ENCODE results near the gene SORCS3.

SORCS3 gene

DNA sequence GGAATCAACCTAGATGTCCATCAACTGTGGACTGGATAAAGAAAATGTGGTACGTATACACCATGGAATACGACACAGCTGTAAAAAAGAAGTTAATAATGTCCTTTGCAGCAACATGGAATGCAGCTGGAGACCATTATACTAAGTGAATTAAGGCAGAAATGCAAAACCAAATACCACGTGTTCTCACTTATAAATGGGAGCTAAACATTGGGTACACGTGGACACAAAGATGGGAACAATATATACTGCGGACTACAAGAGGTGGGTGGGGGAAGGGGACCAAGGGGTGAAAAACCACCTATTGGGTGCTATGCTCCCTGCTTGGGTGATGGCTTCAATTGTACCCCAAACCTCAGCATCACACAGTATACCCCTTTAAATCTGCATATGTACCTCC lies 385.5 kb downstream of the SORCS3 start:
- no peak for DNase-seq

DNA sequence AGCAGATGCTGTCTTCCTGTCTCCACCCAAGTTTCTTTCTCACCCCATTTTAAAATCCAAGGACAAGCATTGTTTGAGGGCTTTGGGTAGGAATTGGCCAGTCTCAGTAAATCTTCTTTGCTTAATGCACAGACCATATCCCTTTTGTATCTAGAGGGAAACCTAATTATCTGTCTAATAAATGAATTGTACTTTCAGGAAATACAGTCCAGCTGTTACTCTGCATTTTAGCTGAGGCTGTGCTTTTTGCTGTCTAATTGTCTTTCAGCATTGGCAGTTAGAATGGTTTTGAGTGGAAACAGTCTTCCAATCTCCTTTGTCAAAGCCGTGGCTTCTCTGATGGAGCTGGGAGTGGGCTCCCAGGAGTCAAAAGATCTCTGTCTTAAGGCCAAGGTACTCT lies 388.2 kb downstream of the SORCS3 start:
- no peak for DNase-seq

DNA sequence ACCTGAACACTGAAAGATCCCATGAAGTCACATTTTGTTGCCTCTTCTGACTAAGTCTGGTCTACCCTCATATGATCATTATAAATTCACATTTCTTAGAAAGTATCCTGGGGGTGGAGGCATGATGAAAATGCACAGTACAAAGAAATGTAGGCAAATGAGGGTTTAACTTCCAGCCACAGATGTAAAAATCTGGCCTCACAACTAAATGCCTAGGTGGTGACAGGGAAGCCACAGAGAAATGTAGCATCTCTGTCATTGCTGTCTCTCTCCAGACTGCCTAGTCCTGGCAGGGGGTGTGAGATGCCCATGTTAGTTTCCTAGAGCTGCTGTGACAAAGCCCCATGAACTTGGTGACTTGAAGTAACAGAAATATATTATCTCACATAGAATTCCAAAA lies 395.9 kb downstream of the SORCS3 start:
- no peak for DNase-seq

DNA sequence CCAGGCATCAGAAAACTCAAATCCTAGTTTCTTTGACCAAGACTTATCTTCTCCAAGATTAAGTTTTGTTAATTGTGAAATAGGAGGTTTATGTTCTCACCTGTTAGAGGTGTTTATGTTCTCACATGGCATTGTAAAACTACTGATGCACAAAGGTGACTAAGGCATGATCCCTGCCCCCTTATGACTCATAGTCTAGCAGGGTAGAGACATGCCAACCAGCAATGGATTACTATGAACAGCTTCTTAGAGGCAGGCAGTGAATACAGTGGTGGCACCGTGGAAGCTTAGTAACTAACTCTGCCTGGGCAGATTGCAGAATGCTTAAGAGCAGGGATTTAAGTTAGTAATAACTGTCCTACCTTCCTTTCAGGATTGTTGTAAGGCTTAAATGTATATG lies 400.9 kb downstream of the SORCS3 start:
- DNase-seq, result no peak

DNA sequence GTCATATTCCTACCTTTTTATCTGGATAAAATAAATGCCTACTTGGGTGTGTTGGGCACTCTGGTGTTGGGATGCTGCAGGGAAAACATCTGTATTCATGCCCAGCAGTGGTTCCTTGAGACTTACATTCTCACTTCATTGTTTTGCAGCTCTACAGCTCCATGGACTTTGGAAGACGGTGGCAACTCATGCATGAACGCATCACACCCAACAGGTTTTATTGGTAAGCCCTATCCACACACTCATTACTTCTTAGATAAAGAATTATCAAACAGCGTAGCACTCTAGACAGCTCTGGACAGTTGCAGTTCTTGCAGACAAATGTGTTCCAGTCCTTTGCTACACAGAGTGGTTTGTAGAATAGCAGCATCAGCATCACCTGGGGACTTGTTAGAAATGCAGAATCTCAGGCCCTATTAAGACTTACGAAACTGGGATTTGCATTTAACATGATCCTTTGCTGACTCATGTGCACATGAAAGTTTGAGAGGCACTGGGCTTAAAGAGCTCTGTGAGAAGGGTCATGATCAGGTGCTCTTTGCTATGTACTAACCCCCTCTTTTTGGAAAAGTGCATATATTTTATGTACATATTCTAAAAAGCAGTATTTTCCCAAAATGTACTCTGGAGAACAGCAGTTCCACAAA lies 401.9 kb downstream of the SORCS3 start:
- no peak for DNase-seq

DNA sequence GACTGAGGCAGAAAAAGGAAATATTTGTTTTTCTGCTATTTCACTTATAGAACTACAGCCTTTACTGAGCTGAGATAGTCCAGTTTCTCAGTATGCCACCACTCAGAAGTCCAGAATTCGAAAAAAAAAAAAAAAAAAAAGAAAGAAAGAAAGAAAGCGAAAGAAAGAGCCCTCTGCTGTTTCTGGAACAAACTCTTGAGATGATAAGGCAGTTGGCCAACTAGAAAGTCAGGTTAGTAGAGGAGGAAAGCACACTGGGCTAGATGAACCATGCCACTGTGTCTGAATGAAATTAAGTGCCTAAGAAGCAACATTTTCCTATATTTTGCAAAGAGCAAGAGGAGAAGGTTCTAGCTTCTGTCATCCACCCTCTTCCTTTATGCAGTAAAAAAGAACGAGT lies 403.8 kb downstream of the SORCS3 start:
- DNase-seq, result no peak

DNA sequence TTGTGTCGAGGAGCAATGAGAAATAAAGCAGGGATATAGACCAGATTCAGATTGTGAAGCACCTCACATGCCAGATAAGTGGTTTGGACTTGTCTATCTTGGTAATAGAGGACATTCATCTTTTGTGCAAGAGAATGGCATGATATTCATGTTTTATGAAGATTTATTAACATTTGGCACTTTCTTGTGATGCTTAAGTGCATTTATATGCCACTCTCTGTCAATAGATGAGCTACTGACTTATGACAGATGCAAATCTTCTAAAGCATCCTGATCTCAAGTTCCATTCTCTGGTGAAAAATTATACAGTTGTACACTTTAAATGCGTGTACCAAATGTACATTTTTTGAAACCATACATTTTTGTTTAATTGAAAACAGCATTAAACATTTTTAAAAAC lies 415.3 kb downstream of the SORCS3 start:
- no peak for DNase-seq

DNA sequence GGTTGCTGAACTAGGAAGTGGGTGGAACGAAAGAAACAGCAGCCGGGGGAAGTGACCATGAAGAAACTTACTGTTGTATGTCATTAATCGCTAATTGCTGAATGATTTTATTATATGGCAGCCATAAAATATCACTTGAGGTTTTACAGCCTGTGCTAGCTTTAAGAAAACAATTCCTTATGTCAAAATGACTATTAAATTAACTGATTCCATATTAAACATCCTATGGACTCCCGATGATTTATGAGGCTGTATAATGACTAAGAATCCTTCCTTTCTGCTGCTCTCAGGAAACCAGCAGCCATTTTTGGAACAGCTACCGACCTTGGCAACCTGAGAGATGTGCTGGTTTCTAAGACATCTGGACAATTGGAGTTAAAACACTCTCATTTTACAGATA lies 421.9 kb downstream of the SORCS3 start:
- no peak for DNase-seq

DNA sequence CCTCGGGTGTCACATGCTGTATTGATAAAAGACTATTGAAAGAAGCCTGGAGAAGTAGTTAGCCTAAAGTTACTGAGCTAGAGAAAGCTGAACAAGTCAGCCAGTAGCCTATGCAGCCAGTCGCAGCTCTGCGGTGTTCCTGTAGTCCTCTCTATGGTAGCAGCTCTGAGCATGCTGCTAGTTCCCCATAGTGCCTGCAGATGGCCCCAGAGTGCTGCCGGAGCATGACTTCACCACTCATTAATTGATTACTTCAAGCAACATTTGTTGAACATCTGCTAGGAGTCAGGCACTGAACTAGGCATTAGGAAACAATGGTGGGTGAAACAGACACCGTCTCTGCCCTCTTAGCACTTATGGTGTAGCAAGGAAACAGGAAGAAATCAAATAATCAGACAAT lies 422.7 kb downstream of the SORCS3 start:
- DNase-seq, result no peak

DNA sequence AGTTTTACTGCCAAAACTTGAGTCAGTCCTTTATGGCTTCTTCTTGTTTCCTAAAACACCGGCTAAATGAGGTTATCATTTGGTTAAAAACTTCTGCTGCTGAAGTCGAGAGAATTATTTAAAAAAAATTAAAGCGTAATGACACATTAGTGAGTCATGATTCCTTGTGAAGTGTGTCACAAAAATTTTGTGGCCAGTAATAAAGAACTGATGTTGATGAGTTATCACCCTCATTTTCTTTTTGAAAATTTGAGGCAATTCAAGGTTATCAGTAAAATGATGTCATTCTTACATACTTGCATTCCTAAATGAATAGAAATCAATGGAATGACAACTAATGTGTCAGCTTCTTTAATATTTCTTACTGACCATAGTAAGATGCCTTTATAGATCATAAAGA lies 427.4 kb downstream of the SORCS3 start:
- DNase-seq, result no peak

DNA sequence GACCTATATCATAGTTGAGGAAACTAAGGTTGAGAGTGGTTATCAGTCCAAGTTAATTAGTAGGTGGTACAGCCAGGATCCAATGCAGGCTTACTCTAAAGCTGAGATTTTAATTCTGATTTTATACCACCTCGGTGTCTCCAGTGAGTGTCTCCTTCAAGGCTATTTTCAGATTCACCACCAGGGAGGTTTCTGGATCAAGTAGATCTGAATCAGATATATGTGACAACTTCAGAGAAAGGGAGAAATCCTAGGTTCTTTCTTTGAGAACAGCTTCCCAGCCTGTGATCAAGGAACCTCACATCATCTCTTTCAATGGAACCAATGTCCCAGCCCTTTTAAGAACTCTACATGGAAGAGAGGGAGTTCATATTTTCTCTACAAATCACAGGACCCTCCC lies 429.2 kb downstream of the SORCS3 start:
- DNase-seq, result no peak

DNA sequence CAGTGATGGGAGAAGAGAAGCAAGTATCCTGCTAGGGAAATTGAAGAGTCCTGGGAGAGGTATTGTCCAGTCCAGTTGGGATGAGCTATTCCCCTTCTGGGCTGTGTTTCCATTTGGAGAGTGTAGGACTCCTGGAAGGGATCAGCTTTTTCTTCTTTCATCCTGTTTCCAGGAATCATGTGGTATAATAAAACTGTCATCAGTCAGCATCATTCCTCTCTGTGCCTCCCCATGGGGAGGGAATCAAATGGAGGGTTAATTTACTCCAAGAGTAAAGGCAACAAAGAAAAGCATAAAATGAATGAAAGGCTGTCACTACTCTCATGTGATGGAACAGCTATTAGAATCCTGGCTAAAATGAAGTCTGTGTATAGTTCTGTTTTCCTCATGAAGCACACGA lies 429.9 kb downstream of the SORCS3 start:
- DNase-seq, result no peak

DNA sequence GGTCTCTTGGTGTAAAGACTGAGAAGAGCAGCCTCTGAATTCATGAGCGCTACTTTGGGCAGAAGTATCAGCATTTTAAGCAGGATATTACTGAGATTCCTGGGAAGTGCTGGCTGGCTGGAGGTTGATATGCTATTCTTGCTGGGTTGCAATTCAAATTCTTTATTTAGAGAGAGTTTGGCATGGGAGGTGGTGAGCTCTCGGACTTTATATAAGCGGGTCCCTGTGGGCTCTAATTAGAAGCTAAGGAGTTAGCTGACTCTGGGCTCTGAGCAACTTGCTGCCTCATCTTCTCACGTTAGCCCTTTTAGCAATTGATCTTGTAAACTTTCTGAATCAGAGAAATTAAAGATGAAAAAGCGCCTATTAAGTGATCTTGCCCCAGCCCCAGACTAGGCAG lies 430.9 kb downstream of the SORCS3 start:
- no peak for DNase-seq

DNA sequence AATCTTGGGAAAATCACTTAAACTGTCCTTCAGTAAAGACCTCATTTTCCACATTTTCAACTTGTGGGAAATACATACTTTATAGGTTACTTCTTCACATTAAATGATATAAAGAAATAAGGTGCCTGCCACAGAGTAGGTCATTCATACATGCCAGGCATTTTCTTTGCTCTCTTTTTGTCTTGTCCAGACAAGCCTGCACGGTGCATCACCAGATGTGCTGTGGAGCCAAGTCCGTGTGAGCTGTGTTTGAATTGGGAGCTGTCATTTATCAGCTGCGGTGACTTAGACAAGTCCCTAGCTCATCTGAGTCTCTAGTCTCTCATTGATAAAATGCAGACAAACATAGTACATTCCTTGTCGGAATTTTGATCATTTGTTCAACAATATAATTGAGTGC lies 432.9 kb downstream of the SORCS3 start:
- DNase-seq, result no peak

DNA sequence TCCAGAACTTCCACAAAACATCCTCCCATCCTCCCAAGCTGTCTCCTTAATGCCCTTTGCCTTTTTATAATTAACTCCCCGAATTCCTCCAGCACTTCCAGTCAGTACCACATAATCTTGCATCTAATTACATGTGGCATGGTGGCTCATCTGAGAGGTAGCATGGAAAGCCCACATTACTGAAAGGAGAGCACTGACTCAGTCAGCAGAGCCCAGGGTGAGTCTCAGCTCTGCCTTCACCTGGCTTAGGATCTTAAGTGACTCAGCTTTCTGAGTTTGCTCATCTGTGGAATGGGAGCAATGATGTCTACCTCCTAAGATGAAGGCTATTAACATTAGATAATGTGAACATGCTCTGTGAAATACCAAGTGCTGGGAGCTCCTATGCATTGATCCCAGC lies 433.9 kb downstream of the SORCS3 start:
- no peak for DNase-seq

DNA sequence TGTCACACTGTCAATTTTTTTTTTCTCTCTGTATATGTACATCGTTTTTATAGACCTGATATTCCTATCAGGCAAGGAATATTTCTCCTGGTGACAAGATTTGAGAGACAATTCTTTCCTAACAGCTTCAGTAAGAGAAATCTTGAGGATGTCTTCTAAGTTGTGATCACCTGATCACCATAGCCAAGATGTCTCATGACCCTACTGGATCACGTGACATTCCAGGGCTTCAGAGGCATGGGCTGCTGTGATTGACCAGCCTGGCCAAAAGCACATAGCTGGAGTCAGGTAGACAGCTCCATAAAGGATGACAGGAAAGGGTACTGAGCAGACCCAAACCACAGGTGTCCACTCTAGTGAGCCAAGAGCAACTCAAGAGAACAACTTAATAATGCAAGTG lies 444.9 kb downstream of the SORCS3 start:
- DNase-seq, result no peak

DNA sequence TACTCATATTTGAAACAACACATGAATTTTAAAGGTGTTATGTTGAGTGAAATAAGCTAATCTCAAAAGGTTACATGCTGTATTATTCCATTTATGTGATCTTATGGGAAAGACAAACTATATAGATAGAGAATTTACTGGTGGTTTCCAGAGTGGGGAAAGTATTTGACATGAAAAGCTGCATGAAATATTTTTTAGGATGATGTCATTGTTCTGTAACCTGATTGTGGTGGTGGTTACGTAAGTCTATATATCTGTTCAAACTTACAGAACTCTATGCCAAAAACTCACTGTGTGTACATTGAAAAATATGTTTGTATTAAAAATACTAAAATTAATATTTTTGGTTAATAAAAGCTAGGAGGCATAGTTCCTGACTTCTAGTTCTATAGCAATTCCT lies 453.0 kb downstream of the SORCS3 start:
- DNase-seq, result no peak

DNA sequence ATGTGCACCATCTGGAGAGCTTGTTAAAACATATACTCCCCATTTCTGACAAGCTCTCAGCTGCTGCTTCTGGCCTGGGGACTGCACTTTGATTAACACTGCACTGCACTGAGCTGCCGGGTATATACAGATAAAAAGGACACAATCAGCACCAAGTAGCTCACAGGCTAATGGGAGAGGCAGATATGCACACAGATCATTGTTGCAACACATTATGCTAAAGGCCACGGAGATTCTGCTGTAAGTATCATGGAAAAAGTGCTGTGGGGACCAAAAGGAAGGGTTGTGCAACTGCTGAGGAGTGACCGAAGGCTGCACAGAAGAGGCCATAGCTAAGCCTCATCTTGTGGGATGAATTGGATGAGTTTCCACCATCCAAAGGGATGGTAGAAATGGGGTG lies 455.2 kb downstream of the SORCS3 start:
- DNase-seq, result no peak

DNA sequence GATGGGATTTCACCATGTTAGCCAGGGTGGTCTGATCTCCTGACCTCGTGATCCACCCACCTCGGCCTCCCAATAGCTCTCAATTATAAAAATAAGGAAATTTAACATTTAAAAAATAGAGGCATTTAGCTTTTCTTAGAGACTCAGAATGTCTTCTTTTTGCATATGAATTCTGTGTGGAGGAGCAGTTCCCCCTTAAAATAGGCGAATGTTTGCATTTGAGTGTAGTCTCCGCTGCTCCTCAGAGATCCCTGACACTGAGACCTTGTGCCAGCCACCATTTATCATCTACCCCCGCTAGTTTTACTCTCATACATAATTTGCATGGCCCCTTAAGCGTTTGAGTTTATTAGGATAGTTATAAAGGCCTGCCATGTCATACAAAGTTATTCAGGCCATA lies 461.9 kb downstream of the SORCS3 start:
- no peak for DNase-seq

DNA sequence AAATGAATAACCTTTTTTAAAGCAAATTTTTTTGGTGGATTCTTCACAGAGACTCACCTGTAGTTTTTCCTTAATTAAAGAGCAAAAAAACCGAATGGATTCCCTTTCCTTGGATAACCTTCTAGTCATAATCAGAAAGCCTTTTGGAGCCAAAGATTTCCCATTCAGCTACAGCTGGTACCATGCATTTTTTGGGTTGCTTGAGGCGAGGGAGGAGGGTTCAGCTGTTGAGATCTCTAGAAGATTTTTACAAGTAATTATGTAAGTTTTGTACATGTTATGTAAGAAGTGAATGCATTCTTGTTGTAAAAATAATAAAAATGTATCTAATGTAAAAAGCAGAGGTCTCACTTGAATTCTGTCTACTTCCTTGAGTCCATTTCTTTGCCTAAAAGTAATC lies 463.2 kb downstream of the SORCS3 start:
- DNase-seq, result no peak

DNA sequence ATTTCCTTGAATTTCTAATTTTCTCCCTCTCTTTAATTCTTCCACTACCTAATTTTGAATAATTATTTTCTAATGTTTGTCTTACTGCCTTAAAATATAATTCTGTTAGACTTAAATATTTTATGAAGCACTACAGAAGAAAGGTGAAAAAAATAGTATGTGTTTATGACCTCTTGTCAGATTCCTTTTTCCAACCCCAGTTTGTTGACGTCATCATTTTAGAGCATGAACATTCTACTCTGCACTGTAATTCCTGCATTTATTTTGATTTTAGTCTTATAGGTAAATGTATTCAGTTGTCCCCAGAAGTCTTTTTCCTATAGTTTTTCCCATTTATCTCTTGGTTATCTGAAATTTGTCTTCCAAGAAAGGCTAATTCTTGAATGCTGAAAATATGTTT lies 468.1 kb downstream of the SORCS3 start:
- no peak for DNase-seq

DNA sequence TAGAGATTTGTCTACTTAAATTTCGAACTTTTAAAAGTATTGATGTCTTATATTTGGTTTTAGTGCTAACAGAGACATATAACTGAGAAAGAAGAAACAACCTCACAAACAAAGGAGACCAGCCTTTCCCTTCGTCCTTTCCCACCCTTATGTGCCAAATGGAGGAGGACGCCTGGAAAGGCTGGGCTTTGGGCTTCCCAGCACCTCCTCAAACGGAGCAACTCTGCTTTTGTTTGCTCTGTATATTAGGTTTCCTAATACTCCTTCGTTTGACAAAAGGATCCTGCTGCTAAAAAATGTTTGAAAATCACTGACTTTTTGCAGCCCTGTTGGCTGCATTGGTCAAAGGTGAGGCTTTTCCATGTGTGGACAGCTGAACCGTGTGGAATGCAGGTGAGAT lies 471.8 kb downstream of the SORCS3 start:
- DNase-seq, result no peak

DNA sequence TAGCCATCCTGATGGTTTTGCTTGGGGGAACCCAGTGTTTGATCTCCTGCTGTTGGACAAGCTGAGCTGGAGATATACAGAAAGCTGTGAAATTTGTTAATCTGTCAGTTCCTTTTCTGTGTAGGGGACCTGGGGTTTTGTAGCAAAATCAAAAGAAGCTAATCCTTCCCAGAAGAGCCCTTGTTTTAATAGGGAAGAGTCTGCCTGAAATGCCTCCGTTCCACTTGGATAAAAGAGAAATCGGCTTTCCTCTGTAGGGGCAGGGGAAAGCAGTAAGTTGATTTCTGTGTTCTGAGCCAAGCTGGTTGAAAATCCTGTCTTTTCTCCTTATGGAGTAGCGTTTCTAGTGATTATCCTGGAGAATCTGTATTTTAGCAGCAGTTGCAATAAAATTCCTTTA lies 472.6 kb downstream of the SORCS3 start:
- DNase-seq, result no peak

DNA sequence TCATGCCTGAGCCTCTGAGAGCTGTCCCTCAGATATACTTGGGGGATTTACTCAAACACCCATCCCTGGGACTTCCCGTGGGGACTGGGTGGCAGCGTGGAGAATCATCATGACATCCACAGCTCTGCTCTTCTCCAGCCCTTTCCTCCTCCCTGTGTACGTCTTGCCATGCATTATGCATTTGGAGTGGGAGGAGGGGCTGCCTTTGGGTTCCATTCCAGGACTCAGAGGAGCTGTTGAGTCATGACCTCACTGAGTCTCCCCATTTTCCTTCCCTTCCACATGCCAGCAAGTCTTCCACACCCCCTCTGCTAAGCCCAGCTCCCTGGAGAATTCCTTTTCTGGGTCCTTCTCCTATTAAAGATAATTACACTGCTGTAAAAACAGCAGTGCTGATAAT lies 480.7 kb downstream of the SORCS3 start:
- no peak for DNase-seq

DNA sequence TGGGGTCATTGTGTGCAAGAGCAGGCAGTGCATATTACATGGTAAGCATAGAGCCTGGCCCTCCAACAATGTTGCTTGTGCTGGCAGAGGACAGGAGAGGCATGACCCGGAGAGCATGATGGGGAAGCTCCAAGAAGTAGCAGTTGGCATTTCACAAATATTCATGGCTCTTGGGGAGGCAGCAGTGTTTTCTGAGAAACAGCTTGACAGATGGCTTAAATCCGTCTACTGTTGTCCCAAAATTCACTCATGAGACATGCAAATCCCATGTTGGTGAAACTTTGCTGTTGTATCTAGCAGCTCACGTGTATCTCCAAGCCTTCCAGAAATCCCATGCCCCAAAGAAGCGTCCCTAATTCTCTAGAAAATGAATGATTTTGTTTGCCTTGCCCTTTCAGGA lies 487.0 kb downstream of the SORCS3 start:
- no peak for DNase-seq

DNA sequence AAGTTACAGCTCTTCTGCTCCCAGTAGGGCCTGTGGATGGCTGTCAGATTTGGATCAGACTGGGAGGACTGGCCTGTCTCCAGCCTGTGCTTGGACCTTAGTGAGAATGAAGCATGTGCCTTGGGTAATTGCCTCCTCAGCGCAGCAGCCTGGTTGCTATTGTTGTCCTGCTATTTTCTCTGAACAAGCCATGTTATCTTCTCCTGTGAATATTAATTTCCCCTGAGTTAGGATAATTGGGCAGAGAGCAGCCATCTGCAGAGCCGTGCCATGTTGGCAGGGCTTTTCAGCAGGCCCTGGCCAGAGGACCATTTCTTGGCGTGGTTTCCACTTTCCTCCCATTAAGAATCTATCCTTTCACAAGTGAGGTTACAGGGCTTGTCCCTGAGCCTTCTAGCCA lies 497.3 kb downstream of the SORCS3 start:
- DNase-seq, result no peak
